Muscle of arm (tissue), 12 donors: ENCODE data around the gene CDKL4. TPM values are rescaled to one million over a fixed set of nuclear protein-coding genes. Genes with fewer than 3 reads are reported as not detected.
"Not testable (repeated sequence)": the region's sequence is repeated elsewhere in the genome, so short reads cannot be mapped to it uniquely, and the experiment has no call there.

ENCODE experiments used
- DNase-seq: peaks from one replicate; pipeline ENCODE4 v3.0.0-alpha.2; 2013
- polyA plus RNA-seq, 12 donors: library from polyadenylated mRNA; unstranded; fragments of 120-200 nt; gene quantifications; one replicate each; pipeline ENCODE4 v1.2.1, GENCODE V29; 2013; ENCODE audit not compliant: insufficient read length in 12 of 12

CDKL4 gene
- polyA plus RNA-seq, 12 donors: 0.16 to 0.79 (median 0.26) TPM; not detected in 4

DNA sequence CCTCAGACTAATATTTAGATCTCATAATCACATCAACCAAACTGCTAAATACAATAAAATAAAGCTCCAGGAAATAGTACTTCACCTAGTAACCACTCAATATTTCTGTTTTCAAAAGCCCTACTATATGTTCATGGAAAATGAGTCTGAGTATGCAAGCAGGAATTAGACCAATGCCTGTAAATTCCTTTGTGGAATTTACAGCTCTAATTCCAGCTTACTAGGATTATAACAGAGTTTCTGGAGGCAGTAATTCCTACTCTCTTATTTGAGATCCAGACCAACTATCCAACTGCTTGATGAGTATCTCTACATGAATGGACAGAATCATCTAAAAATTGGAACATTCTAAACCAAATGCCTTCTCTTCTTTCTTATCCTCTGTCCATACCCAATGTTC lies 11.6 kb downstream of the CDKL4 start:
- DNase-seq: no peak

DNA sequence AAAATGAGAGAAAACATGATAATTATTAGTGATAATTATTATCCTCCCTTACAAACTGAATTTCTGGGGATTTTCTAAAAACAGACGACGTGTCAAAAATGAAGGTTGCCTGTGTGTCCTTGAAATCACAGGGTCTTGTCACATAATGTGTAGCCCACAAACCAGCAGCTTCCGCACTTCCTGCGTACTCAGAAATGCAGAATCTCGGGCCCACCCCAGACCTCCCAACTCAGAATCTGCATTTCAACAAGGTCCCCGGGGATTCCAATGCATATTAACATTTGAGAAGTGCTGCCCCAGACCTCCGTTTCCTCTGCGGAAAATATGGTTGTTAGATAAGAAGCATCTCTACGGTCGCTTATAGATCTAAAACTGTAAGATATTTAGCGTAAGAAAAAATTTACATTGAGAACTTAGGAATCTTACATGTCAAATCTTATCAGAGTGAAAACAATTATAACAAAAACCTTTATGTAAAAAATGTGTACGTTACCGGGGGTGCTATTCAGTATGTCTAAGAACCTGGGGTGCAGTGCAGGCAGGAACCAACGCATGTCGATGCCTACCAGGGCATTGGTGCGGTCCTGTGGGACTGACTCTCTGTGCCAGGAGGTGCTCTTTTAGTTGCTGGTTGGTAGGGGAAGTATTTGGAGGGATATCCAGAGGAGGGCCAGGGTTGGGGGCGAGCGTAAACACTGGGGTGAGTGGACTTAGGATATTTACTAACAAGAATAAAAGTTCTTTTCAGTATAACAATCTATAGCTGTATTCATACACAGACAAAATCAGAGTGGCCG lies 15.2 kb downstream of the CDKL4 start:
- DNase-seq: peak; percentile 33

DNA sequence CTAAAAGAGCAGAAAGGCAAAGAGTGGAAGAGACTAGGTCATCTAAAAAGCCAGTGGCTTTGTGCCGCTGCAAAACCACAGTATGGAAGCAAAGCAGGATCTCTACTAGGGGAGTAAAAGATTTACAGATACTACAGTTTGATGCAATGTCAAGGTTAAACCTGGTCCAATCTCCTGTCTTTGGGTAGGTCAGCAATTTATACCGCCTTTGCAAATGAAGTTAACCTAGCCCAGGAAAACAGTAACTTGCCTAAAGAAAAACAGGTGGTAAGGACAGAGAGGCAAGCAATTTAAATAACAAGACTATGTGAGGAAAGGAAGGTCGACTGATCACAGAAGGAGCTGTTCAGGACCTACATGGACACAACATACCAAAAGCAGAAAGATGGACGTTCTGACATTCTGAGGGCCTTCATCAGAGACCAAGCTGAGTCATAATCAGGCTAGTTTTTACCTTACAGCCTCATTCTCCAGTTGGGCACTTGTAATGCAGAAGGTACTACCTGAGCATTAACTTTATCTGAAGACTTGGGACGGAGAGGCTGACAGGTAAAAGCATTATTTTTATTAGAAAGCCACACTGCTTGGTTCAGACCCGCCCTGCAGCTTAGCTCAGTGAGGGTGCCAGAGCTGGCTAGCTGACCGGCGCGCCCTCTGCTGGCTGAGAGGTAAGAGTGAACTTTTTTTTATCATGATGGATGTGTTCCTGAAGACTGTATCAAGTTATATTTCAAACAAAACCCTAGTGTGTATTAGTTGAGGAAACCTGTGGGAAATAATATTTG lies 15.9 kb downstream of the CDKL4 start:
- peak; percentile 82 for DNase-seq

DNA sequence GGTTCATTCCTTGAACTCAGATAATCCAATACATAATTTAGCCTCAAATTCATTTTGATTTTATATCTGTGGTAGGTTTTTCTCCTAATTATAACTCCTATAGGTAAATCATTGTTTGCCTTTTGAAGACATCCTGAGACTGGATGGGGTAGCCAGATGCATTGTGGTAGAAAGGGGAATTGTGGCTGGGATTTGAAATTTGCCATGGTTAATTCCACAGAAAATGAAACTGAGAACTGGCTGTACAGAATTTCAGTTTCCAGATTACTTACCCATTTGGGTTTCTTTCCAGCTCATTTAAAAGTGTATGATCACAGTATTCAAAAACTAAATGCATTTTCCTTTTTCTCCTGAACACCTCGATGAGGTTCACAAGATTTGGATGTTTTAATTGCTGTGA lies 18.2 kb downstream of the CDKL4 start:
- DNase-seq: no peak

DNA sequence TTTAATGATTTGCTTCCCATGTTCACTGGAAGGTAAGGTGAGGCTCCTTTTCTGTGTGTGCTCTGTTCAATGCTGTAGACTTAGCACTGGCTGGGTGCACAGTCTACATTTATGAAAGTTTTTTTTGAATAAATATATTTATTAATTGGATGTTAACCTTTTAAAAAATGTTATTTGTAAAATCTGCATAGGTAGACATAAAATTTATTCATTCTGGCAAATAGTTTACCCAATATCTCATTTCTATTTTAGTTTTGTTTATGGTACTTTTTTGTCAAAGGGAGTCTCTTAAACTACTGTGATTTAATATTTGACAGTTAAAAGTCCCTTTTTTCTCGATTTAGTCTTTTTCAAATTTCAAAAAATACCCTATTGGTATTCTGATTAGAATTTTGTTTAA lies 19.9 kb downstream of the CDKL4 start:
- no peak for DNase-seq

DNA sequence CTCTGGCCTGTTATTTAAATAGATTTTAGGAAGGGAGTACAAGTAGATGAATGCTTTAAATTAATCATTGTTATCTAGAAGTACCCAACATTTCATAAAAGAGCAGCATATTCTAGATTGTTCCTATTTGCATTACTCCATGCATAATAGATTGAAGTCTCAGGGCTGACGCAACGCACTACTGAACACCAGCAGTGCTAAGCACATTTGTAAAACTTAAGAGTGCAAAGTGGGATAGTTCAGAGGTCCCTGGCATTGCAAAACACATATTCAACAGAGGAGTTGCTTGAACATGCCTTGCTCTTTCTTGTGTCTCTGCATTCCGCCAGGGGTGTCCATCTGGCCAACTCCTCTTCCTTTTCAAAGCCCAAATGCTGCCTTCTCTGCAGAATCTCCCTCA lies 22.3 kb downstream of the CDKL4 start:
- no peak for DNase-seq

DNA sequence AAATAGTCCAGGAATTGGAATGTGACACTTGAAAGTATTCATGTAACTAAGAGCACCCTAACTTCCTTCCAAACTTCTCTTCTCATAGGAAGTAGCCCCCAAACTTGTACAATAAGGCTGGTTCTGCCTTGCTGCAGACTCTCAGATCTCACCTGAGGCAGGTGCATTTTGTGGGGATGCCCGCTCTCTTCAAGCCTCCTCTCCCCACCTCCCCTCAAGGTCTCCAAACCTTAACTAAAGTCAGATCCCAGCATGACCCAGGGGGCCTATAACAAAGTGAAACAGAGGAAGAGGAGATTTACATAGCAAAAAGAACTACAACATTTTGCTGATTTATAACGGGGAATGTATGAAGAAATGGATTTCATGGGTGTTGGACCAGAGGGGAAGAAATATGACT lies 23.6 kb downstream of the CDKL4 start:
- DNase-seq: no peak

DNA sequence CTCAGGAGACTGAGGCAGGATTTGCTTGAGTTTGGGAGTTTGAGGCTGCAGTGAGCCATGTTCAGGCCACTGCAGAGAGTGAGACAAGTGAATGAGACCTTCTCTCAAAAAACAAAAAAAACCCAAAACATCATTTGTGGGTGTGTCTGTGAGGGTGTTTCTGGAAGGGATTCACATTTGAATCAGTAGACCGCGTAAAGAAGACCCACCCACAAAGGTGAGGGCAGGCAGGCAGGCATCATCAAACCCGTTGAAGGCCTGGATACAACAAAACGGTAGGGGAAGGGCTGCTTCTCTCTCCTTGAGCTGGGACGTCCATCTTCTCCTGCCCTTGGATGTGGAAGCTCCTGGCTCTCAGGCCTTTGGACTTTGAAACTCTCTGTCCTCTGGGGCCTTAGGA lies 25.4 kb downstream of the CDKL4 start:
- no peak for DNase-seq

DNA sequence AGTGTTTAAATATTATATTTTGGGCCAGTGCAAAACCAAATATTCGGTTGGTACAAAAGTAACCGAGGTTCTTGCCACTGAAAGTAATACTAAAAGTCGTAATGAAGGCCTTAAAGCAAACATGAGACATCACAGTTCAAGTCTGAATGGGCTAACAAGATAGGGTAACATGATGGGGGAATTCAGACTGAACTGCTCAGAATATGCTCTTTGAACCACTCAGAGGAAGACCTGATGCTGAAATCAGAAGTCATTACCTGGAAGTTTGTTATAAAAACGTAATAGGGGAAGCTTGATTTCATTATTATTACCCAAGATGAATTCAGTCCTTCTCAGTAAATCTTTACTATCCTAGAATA lies 26.6 kb downstream of the CDKL4 start:
- no peak for DNase-seq

DNA sequence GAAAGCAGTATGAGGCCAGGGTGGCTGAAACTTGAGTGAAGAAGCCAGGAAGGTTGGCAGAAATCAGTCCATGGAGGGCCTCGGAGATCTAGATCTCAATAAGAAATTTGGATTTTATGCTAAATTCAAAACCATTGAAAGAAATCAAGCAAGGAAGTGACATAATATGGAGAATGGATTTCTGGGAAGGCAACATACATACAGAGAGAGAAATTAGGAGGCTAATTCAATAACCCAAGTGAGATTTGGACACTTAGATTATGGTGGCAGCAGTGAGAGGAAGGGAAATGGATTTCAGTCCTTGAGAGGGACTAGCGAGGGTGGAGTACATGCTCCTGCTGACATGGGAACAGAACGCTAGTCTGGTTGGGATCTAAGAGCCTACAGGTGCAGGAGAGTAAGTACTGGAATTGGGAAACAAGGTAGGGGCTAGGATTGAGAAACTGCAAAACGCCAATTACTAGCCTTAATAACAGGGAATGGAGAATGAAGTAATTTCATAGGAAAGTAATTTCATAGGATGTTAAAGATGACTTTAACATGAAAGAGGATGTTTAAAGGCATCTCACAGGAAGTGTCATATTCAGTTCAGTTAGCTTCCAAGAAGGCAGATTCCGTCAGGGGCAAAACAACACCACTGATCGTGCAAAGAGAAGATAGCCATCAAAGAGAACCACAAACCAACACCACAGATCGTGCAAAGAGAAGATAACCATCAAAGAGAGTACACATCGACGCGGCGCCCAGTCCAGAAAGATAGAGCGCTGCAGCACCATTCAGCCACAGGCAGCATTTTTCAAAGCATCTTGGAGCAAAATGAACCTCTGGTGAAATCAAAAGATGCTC lies 27.2 kb downstream of the CDKL4 start:
- DNase-seq: no peak

DNA sequence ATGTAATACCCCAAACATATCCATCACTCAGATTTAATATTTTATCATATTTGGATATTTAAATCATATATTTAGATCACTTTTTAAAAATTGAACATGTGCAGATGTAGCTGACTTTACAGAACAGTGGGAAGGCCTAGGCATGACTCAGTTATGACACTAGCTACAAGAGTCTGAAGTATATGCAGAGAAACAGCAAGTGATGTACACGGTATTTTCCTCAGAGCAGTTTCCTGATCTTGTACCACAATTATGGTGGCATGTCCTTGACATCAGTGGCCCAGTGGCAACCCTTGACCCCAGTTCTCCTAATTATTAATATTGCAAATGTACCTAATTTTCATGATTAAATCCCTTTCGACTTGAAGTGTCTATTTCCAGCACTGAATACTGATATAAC lies 28.2 kb downstream of the CDKL4 start:
- DNase-seq: no peak

DNA sequence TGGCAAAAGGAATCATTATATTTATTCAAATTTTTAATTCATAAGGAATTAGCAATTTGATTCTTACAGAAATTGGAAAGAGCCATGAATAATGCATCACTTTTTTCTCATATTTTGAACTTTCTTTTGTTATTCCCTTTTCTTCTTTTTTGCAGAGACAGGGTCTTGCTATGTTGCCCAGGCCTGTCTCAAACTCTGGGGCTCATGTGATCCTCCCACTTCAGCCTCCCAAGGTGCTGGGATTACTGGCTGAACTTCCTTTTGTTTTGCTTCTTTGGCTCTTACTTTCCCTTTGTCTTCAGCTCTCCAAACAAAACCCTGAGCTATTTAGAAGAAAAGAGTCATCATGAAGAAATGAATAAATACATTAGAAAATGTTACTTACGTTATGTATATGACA lies 30.8 kb downstream of the CDKL4 start:
- no peak for DNase-seq

DNA sequence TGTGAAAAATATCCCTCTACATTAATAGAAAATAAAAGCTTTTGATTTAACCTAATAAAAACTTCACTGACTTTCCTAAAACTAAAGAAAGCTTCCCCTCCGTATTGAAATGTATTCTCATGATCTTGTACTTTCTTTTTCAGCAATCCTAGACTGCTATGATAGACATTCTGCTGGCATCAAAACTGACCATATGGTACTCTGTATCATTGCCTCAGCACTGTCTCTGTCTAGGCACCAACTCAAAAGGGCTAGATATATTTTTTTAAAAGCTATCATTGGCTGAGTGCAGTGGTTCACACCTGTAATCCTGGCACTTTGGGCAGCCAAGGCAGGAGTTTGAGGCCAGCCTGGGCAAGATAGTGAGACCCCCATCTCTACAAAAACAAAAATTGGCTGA lies 32.9 kb downstream of the CDKL4 start:
- no peak for DNase-seq

DNA sequence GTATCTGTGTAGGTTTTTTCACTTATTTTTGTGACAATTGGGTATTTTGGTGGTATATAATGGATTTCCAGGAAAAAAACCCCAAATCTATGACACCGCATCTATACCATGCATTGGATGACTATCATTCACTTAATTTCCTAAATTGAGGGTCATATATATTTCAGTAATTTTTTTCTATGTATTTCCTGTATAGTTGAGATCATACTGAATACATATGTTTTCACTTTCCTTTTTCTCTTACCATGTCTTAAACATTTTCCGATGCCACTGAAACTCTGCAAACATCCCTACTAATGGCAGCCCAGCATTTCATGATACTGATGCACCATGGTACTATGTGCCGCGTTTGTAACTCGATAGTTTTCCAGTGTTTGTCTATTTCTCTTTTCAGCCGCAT lies 40.4 kb downstream of the CDKL4 start:
- no peak for DNase-seq

DNA sequence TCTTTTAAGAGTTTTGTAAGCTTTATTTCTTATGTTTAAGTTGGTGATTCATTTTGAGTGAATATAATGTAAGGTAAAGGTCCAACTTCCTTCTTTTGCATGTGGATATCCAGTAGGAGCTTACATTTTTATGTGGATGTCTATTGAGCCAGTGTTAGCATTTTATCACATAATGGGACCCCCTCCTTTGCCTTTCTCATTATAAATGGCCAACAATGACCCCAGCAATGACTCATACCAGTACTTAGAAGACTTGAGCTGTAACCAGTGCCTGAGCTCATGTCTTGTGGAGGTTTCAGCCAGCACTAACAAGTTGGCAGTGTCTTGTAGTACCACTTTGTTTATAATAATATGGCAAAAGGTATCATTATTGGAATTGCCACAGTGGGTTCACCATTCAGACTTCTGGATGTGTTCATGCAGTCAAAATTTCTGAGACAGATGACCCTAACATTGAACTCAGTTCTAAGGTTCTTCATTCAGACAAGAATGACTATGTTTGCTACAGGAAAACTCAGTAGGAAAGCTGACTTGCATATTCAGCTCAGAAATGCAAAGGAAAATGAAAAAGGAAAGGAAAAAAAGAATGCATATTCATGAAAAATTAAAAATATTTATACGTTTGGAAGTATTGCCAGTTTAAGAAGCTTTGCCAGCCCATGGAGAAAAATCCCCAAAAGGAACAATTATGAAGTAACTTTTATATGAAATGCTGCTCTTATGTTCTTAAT lies 41.0 kb downstream of the CDKL4 start:
- no peak for DNase-seq

DNA sequence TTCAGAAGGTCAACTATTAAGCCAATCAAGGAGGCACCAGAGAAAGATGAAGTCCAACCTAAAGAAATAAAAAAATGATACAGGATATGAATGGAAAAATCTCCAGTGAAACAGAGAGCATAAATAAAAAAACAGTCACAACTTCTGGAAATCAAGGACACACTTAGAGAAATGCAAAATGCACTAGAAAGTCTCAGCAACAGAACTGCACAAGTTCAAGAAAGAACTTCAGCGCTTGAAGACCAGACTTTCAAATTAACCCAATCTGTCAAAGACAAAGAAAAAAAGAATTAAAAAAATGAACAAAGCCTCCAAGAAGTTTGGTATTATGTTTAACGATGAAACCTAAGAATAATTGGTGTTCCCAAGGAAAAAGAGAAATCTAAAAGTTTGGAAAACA lies 46.8 kb downstream of the CDKL4 start:
- not testable (repeated sequence) for DNase-seq

DNA sequence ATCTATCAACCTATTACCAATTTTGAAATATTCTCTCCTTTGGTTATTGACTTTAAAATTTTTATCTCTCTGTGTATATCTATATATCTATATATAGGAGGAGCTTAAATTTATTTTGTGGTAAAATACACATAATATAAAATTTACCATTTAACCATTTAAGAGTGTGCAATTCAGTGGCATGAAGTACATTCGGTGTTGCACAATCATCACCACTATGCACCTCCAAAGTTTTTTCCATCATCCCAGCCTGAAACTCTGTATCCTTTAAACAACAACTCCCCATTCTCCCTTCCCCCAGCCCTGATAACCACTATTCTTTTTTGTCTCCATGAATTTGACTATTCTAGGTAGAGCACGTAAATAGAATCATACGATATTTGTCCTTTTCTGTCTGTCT lies 49.1 kb downstream of the CDKL4 start:
- DNase-seq: no peak

DNA sequence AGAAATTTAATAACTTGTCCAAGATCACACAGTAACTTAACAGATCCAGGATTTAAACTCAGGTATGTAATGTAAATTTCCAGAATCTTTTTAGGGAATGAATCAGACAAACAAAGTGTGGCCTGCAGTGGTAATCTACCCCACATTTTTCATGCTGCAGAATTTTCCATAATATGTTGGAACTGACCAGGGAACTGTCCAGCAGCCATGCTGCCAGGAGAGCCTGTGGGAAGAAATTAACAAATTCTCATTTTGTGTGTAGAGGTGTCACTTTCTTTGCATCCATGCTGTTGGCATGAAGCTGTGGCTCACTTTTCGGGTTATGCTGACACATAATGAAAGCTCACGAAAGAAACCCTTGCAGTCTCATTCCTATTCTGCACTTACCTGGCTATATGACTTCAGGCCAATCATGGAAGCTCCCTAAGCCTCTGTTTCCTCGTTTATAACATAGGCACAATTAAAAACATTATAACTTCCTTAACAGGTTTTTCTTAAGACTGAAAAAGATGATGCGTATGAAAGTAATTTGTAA lies 54.7 kb downstream of the CDKL4 start:
- no peak for DNase-seq

DNA sequence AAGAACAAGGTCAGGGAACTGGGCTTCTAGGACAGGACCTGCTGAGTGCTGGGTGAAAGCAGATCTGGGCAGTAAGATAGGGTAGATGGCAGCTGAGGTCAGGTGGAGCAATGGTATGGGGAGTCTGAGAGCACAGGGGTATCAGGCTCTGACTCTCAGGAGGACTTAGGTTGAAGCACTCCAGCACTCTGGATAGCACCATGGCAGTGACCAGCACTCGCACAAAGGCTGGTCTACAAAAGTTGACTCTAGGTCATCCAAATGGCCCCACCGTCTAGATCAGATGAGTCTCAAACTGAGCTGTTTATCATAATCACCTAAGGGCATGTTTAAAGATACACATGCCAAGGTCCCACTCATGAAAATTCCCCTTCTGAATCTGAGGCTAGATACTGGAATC lies 60.1 kb downstream of the CDKL4 start:
- no peak for DNase-seq

DNA sequence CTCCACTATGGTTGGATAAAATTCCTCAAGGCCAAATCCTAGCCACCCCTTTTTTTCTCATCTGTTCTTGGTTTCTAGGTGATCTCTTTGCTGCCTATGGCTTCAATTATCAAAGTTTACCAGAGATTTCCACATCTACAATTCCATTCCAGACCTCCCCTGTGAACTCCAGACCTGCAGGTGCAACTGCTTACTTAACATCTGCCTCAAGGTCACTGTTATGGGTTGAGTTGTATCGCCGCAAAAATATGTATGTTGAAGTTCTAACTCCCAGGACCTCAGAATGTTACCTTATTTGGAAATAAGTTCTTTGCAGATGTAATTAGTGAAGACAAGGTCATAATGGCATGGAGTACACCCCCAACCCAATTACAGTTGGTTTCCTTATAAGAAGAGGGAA lies 62.5 kb downstream of the CDKL4 start:
- no peak for DNase-seq
